ENCODE measurements around the gene VOPP1.

DNA sequence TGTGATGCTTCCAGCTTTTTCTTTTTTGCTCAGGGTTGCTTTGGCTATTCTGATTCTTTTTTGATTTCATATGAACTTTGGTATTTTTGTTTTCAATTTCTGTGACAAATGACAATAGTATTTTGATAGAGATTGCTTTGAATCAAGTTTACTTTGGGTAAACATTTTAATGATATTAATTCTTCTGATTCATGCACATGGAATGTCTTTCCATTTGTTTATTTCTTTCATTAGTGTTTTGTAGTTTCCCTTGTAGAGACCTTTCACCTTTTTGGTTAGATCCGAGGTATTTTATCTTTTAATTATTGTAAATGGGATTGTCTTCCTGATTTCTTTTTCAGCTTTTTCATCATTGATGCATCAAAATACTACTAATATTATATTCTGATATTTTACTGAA lies 114.0 kb downstream of the VOPP1 start:
- TF ChIP-seq EP300 (IDR thresholded peaks at IDR 0.05) = no peak
- TF ChIP-seq, protein P1, sequence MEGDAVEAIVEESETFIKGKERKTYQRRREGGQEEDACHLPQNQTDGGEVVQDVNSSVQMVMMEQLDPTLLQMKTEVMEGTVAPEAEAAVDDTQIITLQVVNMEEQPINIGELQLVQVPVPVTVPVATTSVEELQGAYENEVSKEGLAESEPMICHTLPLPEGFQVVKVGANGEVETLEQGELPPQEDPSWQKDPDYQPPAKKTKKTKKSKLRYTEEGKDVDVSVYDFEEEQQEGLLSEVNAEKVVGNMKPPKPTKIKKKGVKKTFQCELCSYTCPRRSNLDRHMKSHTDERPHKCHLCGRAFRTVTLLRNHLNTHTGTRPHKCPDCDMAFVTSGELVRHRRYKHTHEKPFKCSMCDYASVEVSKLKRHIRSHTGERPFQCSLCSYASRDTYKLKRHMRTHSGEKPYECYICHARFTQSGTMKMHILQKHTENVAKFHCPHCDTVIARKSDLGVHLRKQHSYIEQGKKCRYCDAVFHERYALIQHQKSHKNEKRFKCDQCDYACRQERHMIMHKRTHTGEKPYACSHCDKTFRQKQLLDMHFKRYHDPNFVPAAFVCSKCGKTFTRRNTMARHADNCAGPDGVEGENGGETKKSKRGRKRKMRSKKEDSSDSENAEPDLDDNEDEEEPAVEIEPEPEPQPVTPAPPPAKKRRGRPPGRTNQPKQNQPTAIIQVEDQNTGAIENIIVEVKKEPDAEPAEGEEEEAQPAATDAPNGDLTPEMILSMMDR (IDR thresholded peaks at IDR 0.05) = no peak

Measured in ovary (tissue), 3 donors.